NCI-H2107 treated with DMSO at 0.1 percent for 48 hours (cell line): ENCODE data around the gene NPW.
"Not testable (repeated sequence)": the region's sequence is repeated elsewhere in the genome, so short reads cannot be mapped to it uniquely, and the experiment has no call there.

Experiments
- DNase-seq: peaks from one replicate; lab custom pipeline; 2025; ENCODE audit not compliant: unreplicated experiment; lab: John Stamatoyannopoulos, UW

NPW gene

GRCh38 chr16:2001456-2002355 is 17.9 kb upstream of the NPW start:
- no peak for DNase-seq

- DNase-seq, result no peak
Measured at GRCh38 chr16:2002406-2003230, 17.0 kb upstream of the NPW start.

- DNase-seq, result no peak
Measured at GRCh38 chr16:2003231-2003826, 16.3 kb upstream of the NPW start.

- peak; percentile 82 for DNase-seq
Measured at GRCh38 chr16:2003827-2004641, 15.6 kb upstream of the NPW start.

GRCh38 chr16:2004795-2005517 is 14.6 kb upstream of the NPW start:
- no peak for DNase-seq

- DNase-seq, result peak; percentile 23
Measured at GRCh38 chr16:2005646-2006045, 13.9 kb upstream of the NPW start.

GRCh38 chr16:2006317-2006716 is 13.3 kb upstream of the NPW start:
- no peak for DNase-seq

- no peak for DNase-seq
Measured at GRCh38 chr16:2007081-2007836, 12.3 kb upstream of the NPW start.

- DNase-seq, result no peak
Measured at GRCh38 chr16:2008009-2008526, 11.5 kb upstream of the NPW start.

- DNase-seq, result no peak
Measured at GRCh38 chr16:2008631-2009163, 10.9 kb upstream of the NPW start.

- no peak for DNase-seq
Measured at GRCh38 chr16:2009164-2009711, 10.3 kb upstream of the NPW start.

- DNase-seq, result peak; percentile 35
Measured at GRCh38 chr16:2009791-2010510, 9.6 kb upstream of the NPW start, which contains the start of gene ZNF598. Gene ZNF598 (minus strand): TSS chr16:2009821.

GRCh38 chr16:2011726-2012125 is 7.9 kb upstream of the NPW start:
- DNase-seq, result not testable (repeated sequence)

GRCh38 chr16:2013527-2013926 is 6.1 kb upstream of the NPW start:
- no peak for DNase-seq

GRCh38 chr16:2015117-2015946 is 4.3 kb upstream of the NPW start:
- no peak for DNase-seq

- no peak for DNase-seq
Measured at GRCh38 chr16:2015947-2016208, 3.7 kb upstream of the NPW start.

GRCh38 chr16:2016407-2016922 is 3.1 kb upstream of the NPW start:
- DNase-seq, result no peak
